T-helper 17 cell (primary cell): Measurements from ENCODE around the gene GNAZ. TPM values are rescaled to one million over a fixed set of nuclear protein-coding genes. Genes with fewer than 3 reads are reported as not detected.

Source experiments
- ATAC-seq: fragments of 150-1000 bp; cut with Tn5 transposase; 2 replicates; pipeline ENCODE4 v1.10.0; 2021; ENCODE audit warnings: mild to moderate bottlenecking, moderate library complexity
- DNase-seq, 3 donors: peaks; one replicate each; pipeline versions ENCODE4 v3.0.0 to v3.0.0-alpha.2; 2020 to 2021
- H3K9me3 ChIP-seq: one replicate; pipeline ENCODE4 v1.7.0; 2013; ENCODE audit warnings: low read length, mild to moderate bottlenecking; ENCODE audit not compliant: control insufficient read depth, poor library complexity, severe bottlenecking
- H3K27ac Mint-ChIP-seq: one replicate; pipeline ENCODE4 v1.8.0; 2022; ENCODE audit warnings: mild to moderate bottlenecking, moderate library complexity, mixed read lengths
- H3K27me3 Mint-ChIP-seq: one replicate; pipeline ENCODE4 v1.8.0; 2022; ENCODE audit warnings: mixed read lengths
- H3K36me3 Mint-ChIP-seq: one replicate; pipeline ENCODE4 v1.8.0; 2022; ENCODE audit warnings: low read depth, mixed read lengths
- H3K4me1 Mint-ChIP-seq: one replicate; pipeline ENCODE4 v1.8.0; 2022; ENCODE audit warnings: mild to moderate bottlenecking, mixed read lengths
- H3K4me3 Mint-ChIP-seq: one replicate; pipeline ENCODE4 v1.8.0; 2022; ENCODE audit warnings: mild to moderate bottlenecking, moderate library complexity, mixed read lengths
- total RNA-seq, 4 donors: library from RNA in 2 of 4; stranded (reverse) in 2 of 4; gene quantifications; one replicate each; pipeline ENCODE4 v1.2.3 and lab custom pipeline; 2022 to 2026

GNAZ gene
- total RNA-seq, 2 donors from 2014 or later = 1.4 to 44.1 TPM

GRCh38 chr22:23108249-23109078 lies 38.1 kb downstream of the GNAZ start:
- Mint-ChIP-seq H3K27me3 (no peaks in the 10 kb centered on the region), H3K27ac (no peak overlapping the region), H3K4me3 (no peak overlapping the region), H3K36me3 (no peaks in the 10 kb centered on the region), H3K4me1 (no peaks in the 10 kb centered on the region)
- ATAC-seq (no peak), DNase-seq (no peak)
- no peaks in the 10 kb centered on the region for H3K9me3 ChIP-seq

- DNase-seq (no peak), ATAC-seq (no peak)
- no peaks in the 10 kb centered on the region for H3K36me3 Mint-ChIP-seq
- H3K4me3 Mint-ChIP-seq = no peak overlapping the region
- no peak overlapping the region for H3K27ac Mint-ChIP-seq
- H3K27me3 Mint-ChIP-seq = no peaks in the 10 kb centered on the region
- H3K4me1 Mint-ChIP-seq = no peaks in the 10 kb centered on the region
- H3K9me3 ChIP-seq = no peaks in the 10 kb centered on the region
Observed at GRCh38 chr22:23109079-23109347, 38.7 kb downstream of the GNAZ start.

- Mint-ChIP-seq H3K4me3 (no peak overlapping the region), H3K27me3 (no peaks in the 10 kb centered on the region), H3K27ac (no peak overlapping the region), H3K36me3 (no peaks in the 10 kb centered on the region), H3K4me1 (no peaks in the 10 kb centered on the region)
- no peaks in the 10 kb centered on the region for H3K9me3 ChIP-seq
- ATAC-seq = no peak
- no peak for DNase-seq
Observed at GRCh38 chr22:23109441-23109978, 39.2 kb downstream of the GNAZ start.

- ATAC-seq (no peak), DNase-seq (no peak)
- no peaks in the 10 kb centered on the region for H3K9me3 ChIP-seq
- H3K27me3 Mint-ChIP-seq = no peaks in the 10 kb centered on the region
- H3K27ac Mint-ChIP-seq = no peak overlapping the region
- no peak overlapping the region for H3K4me3 Mint-ChIP-seq
- no peaks in the 10 kb centered on the region for H3K36me3 Mint-ChIP-seq
- no peaks in the 10 kb centered on the region for H3K4me1 Mint-ChIP-seq
Observed at GRCh38 chr22:23110190-23110921, 40.0 kb downstream of the GNAZ start.

- H3K9me3 ChIP-seq = no peaks in the 10 kb centered on the region
- H3K27ac Mint-ChIP-seq = no peak overlapping the region
- no peaks in the 10 kb centered on the region for H3K4me1 Mint-ChIP-seq
- ATAC-seq (no peak), DNase-seq (no peak)
- no peaks in the 10 kb centered on the region for H3K27me3 Mint-ChIP-seq
- H3K4me3 Mint-ChIP-seq = no peak overlapping the region
- peaks cover under 1% of the 10 kb centered on the region for H3K36me3 Mint-ChIP-seq
Observed at GRCh38 chr22:23110922-23111527, 40.7 kb downstream of the GNAZ start.

- no peak for DNase-seq
- Mint-ChIP-seq H3K36me3 (peaks cover 2% of the 10 kb centered on the region), H3K27ac (no peak overlapping the region), H3K4me1 (no peaks in the 10 kb centered on the region), H3K4me3 (no peak overlapping the region), H3K27me3 (no peaks in the 10 kb centered on the region)
- ATAC-seq = no peak
- H3K9me3 ChIP-seq = no peaks in the 10 kb centered on the region
Observed at GRCh38 chr22:23112472-23113012, 42.2 kb downstream of the GNAZ start.

- DNase-seq (no peak), ATAC-seq (no peak)
- no peak overlapping the region for H3K4me3 Mint-ChIP-seq
Observed at GRCh38 chr22:23113067-23113846, 42.9 kb downstream of the GNAZ start.

GRCh38 chr22:23113847-23114720 lies 43.8 kb downstream of the GNAZ start:
- DNase-seq (no peak), ATAC-seq (no peak)
- Mint-ChIP-seq H3K27me3 (no peaks in the 10 kb centered on the region), H3K27ac (no peak overlapping the region), H3K4me1 (no peaks in the 10 kb centered on the region), H3K36me3 (peaks cover 2% of the 10 kb centered on the region), H3K4me3 (no peak overlapping the region)
- no peaks in the 10 kb centered on the region for H3K9me3 ChIP-seq

More at GRCh38 chr22:23113067-23113846, 42.9 kb downstream of the GNAZ start:
- H3K27ac Mint-ChIP-seq = no peak overlapping the region
- no peaks in the 10 kb centered on the region for H3K9me3 ChIP-seq
- H3K27me3 Mint-ChIP-seq = no peaks in the 10 kb centered on the region
- no peaks in the 10 kb centered on the region for H3K4me1 Mint-ChIP-seq
- H3K36me3 Mint-ChIP-seq = peaks cover 2% of the 10 kb centered on the region

- no peaks in the 10 kb centered on the region for H3K9me3 ChIP-seq
- Mint-ChIP-seq H3K36me3 (peaks cover 2% of the 10 kb centered on the region), H3K4me3 (no peak overlapping the region), H3K27me3 (no peaks in the 10 kb centered on the region), H3K4me1 (peaks cover 4% of the 10 kb centered on the region), H3K27ac (no peak overlapping the region)
- ATAC-seq (no peak), DNase-seq (no peak)
Observed at GRCh38 chr22:23114721-23115020, 44.4 kb downstream of the GNAZ start.

GRCh38 chr22:23115369-23115768 lies 45.0 kb downstream of the GNAZ start:
- H3K27ac Mint-ChIP-seq = no peak overlapping the region

GRCh38 chr22:23115825-23116494 lies 45.6 kb downstream of the GNAZ start:
- no peaks in the 10 kb centered on the region for H3K9me3 ChIP-seq
- no peak for DNase-seq
- H3K36me3 Mint-ChIP-seq = peaks cover 2% of the 10 kb centered on the region
- no peak for ATAC-seq
- no peak overlapping the region for H3K27ac Mint-ChIP-seq
- H3K4me1 Mint-ChIP-seq = peaks cover 6% of the 10 kb centered on the region
- no peak overlapping the region for H3K4me3 Mint-ChIP-seq
- H3K27me3 Mint-ChIP-seq = no peaks in the 10 kb centered on the region

More at GRCh38 chr22:23115369-23115768, 45.0 kb downstream of the GNAZ start:
- Mint-ChIP-seq H3K4me3 (no peak overlapping the region), H3K4me1 (peaks cover 6% of the 10 kb centered on the region), H3K27me3 (no peaks in the 10 kb centered on the region), H3K36me3 (peaks cover 2% of the 10 kb centered on the region)
- H3K9me3 ChIP-seq = no peaks in the 10 kb centered on the region
- no peak for DNase-seq
- no peak for ATAC-seq
